ENCODE data around the gene INHBC. TPM values are rescaled to one million over a fixed set of nuclear protein-coding genes. Genes with fewer than 3 reads are reported as not detected.
A peak's percentile ranks its signal among the peaks of the same experiment; 100 is the strongest.

The INHBC gene
- total RNA-seq, 1 experiment from 2014 or later = not detected

GRCh38 chr12:57488402-57489156 lies 54.0 kb downstream of the INHBC start:
- CTCF ChIA-PET = no interaction called here
- ATAC-seq = peak; percentile 26
- no peaks in the 10 kb centered on the region for H3K27me3 ChIP-seq (ENCODE audit: control insufficient read depth, insufficient read depth, low read length)
- POLR2A ChIA-PET = interaction anchor here (0.6 kb wide), 1 partner anchor 42 kb away, joined by 3 read pairs; no protein-coding TSS in a partner anchor
- peaks cover 12% of the 10 kb centered on the region; the same call in 1 of the 2 replicates for H3K4me1 ChIP-seq (ENCODE audit: control insufficient read depth, insufficient read depth, low read length)
- intact Hi-C loops (cut with micrococcal nuclease; ENCODE audit: unreplicated experiment) (no loop called here), in situ Hi-C loops (cut with HindIII; ENCODE audit: low pct_unique_long_range_greater_than_20kb, low sequenced_read_pairs) (no loop called here)
- DNase-seq (ENCODE audit: low read depth, low spot score) = no peak
- no peak for TF ChIP-seq CTCF (IDR thresholded peaks at IDR 0.05)
- no peak for TF ChIP-seq REST (IDR thresholded peaks at IDR 0.05; ENCODE audit: insufficient read depth in 1 of 2, low read depth in 2 of 2, low read length in 1 of 2)
- no peak for TF ChIP-seq TCF7L2 (IDR thresholded peaks at IDR 0.05; ENCODE audit: low read depth, low read length)
- TF ChIP-seq POLR2AphosphoS5 (IDR thresholded peaks at IDR 0.05; ENCODE audit: low read depth, low read length) = no peak
- no peak for TF ChIP-seq SIN3A (IDR thresholded peaks at IDR 0.05; ENCODE audit: borderline replicate concordance, insufficient read depth, low read depth, low read length)
- no TSS peak for BruUV-seq (replicated peaks)
- H3K36me3 ChIP-seq (ENCODE audit: control insufficient read depth, insufficient read depth, low read length) = peaks cover 16% of the 10 kb centered on the region; the same call in 1 of the 2 replicates
- H3K4me3 ChIP-seq (ENCODE audit: low read depth in 2 of 2, low read length in 2 of 2) = peak overlapping the region; percentile 95 to 99
- H3K9me3 ChIP-seq (ENCODE audit: control insufficient read depth, insufficient read depth, low read depth, low read length) = no peaks in the 10 kb centered on the region
- peak overlapping the region; percentile 98 for H3K27ac ChIP-seq (ENCODE audit: low read length)

- Histone ChIP-seq H3K4me1 (ENCODE audit: control insufficient read depth, insufficient read depth, low read length) (peaks cover 12% of the 10 kb centered on the region; the same call in 1 of the 2 replicates), H3K36me3 (ENCODE audit: control insufficient read depth, insufficient read depth, low read length) (peaks cover 16% of the 10 kb centered on the region; the same call in 1 of the 2 replicates), H3K9me3 (ENCODE audit: control insufficient read depth, insufficient read depth, low read depth, low read length) (no peaks in the 10 kb centered on the region), H3K27ac (ENCODE audit: low read length) (peak overlapping the region; percentile 98), H3K27me3 (ENCODE audit: control insufficient read depth, insufficient read depth, low read length) (no peaks in the 10 kb centered on the region), H3K4me3 (ENCODE audit: low read depth in 2 of 2, low read length in 2 of 2) (peak overlapping the region; percentile 95 to 99)
- BruUV-seq (replicated peaks) = no TSS peak
- in situ Hi-C loops (cut with HindIII; ENCODE audit: low pct_unique_long_range_greater_than_20kb, low sequenced_read_pairs) (no loop called here), intact Hi-C loops (cut with micrococcal nuclease; ENCODE audit: unreplicated experiment) (no loop called here)
- ChIA-PET CTCF (no interaction called here), POLR2A (interaction anchor here (0.6 kb wide), 1 partner anchor 41 kb away, joined by 3 read pairs; no protein-coding TSS in a partner anchor)
- TF ChIP-seq CTCF (IDR thresholded peaks at IDR 0.05) = no peak
- no peak for TF ChIP-seq REST (IDR thresholded peaks at IDR 0.05; ENCODE audit: insufficient read depth in 1 of 2, low read depth in 2 of 2, low read length in 1 of 2)
- no peak for TF ChIP-seq SIN3A (IDR thresholded peaks at IDR 0.05; ENCODE audit: borderline replicate concordance, insufficient read depth, low read depth, low read length)
- no peak for TF ChIP-seq POLR2AphosphoS5 (IDR thresholded peaks at IDR 0.05; ENCODE audit: low read depth, low read length)
- no peak for TF ChIP-seq TCF7L2 (IDR thresholded peaks at IDR 0.05; ENCODE audit: low read depth, low read length)
- ATAC-seq = no peak
- no peak for DNase-seq (ENCODE audit: low read depth, low spot score)
Measured at GRCh38 chr12:57489157-57489641, 54.6 kb downstream of the INHBC start.
